NT2/D1 (cell line): ENCODE results near the gene DNAJC12.

Source experiments
- SUZ12 ChIP-seq: IDR thresholded peaks from 2 replicates; pipeline ENCODE4 v1.6.1; 2011; ENCODE audit not compliant: insufficient read length, insufficient read depth; ENCODE audit errors: extremely low read depth
- YY1 ChIP-seq: IDR thresholded peaks from 2 replicates; pipeline ENCODE4 v1.6.1; 2011; ENCODE audit not compliant: insufficient read length, insufficient read depth
- ZNF274 ChIP-seq: IDR thresholded peaks from 2 replicates; pipeline ENCODE4 v1.6.1; 2011; ENCODE audit warnings: mild to moderate bottlenecking, low read depth, low read length

DNA sequence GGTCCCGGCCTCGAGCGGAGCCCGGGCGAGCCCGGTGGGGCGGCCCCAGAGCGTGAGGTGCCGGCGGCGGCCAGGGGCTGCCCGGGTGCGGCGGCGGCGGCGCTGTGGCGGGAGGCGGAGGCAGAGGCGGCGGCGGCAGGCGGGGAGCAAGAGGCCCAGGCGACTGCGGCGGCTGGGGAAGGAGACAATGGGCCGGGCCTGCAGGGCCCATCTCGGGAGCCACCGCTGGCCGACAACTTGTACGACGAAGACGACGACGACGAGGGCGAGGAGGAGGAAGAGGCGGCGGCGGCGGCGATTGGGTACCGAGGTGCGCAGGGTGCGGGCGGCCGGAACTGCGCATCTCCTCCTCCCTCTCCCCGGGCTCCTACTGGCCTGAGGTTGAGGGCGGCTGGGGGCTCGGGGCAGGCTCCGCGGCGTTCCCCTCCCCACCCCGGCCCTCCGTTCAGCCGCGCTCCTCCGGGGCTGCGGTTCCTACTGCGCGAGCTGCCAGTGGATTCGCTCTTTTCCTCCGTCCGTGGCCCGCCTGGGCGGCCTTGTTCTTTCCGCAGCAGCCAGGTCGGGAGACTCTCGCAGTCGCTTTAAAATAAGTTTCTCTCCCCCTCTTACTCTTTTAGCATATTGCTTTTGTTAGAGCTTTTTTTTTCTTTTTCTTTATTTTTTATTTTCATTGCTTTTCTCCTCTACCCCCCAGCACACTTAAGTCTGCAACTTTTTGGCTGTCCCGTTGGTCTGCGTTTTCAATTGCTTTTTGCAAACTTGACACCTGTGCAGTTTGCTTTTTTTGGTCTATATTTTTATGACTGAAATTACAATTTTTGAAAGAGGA lies 47.1 kb upstream of the DNAJC12 start:
- TF ChIP-seq YY1, result no peak
- TF ChIP-seq SUZ12, result no peak
- no peak for TF ChIP-seq ZNF274
